H9 (cell line): ENCODE measurements around the gene ATRIP. TPM values are rescaled to one million over a fixed set of nuclear protein-coding genes. Genes with fewer than 3 reads are reported as not detected.

ENCODE experiments used
- DNase-seq: peaks from one replicate; pipeline ENCODE4 v3.0.0-alpha.2; 2017
- H2AFZ ChIP-seq: one replicate; pipeline ENCODE4 v1.6.1; 2013; ENCODE audit warnings: mild to moderate bottlenecking, low read length, control low read depth, moderate library complexity
- H2AK5ac ChIP-seq: 2 replicates; pipeline ENCODE4 v1.6.1; 2013; ENCODE audit warnings: low read length, control low read depth, mixed read lengths; ENCODE audit not compliant: insufficient read length
- H2BK120ac ChIP-seq: one replicate; pipeline ENCODE4 v1.6.1; 2013; ENCODE audit warnings: low read depth, mild to moderate bottlenecking, low read length, control low read depth, inconsistent platforms; ENCODE audit not compliant: poor library complexity, severe bottlenecking
- H2BK12ac ChIP-seq: 2 replicates; pipeline ENCODE4 v1.6.1; 2013; ENCODE audit warnings: low read length, control low read depth, mixed read lengths, low read depth; ENCODE audit not compliant: insufficient read length
- H2BK15ac ChIP-seq: 2 replicates; pipeline ENCODE4 v1.6.1; 2013; ENCODE audit warnings: low read depth, low read length, control low read depth
- H2BK20ac ChIP-seq: one replicate; pipeline ENCODE4 v1.6.1; 2013; ENCODE audit warnings: low read depth, mild to moderate bottlenecking, low read length, control low read depth, inconsistent platforms; ENCODE audit not compliant: poor library complexity, severe bottlenecking
- H2BK5ac ChIP-seq: 2 replicates; pipeline ENCODE4 v1.6.1; 2013; ENCODE audit warnings: low read length, control low read depth, mixed read lengths; ENCODE audit not compliant: insufficient read length
- H3K14ac ChIP-seq: 2 replicates; pipeline ENCODE4 v1.6.1; 2013; ENCODE audit warnings: low read length, control low read depth; ENCODE audit not compliant: insufficient read depth
- H3K18ac ChIP-seq: 2 replicates; pipeline ENCODE4 v1.6.1; 2013; ENCODE audit warnings: low read depth, mild to moderate bottlenecking, mixed read lengths, low read length, control low read depth; ENCODE audit not compliant: insufficient read length
- H3K23ac ChIP-seq: 2 replicates; pipeline ENCODE4 v1.6.1; 2013; ENCODE audit warnings: low read length, control low read depth, mixed read lengths, low read depth; ENCODE audit not compliant: insufficient read length
- H3K23me2 ChIP-seq: 2 replicates; pipeline ENCODE4 v1.6.1; 2013; ENCODE audit warnings: low read depth, mild to moderate bottlenecking, mixed read lengths, low read length, control low read depth; ENCODE audit not compliant: insufficient read length, poor library complexity, severe bottlenecking
- H3K27ac ChIP-seq: 2 replicates; pipeline ENCODE4 v1.5.1; 2013; ENCODE audit warnings: low read length, control low read depth, mixed read lengths, low read depth; ENCODE audit not compliant: insufficient read length
- H3K27me3 ChIP-seq: 2 replicates; pipeline ENCODE4 v1.6.1; 2013; ENCODE audit warnings: low read length, control low read depth, inconsistent platforms; ENCODE audit not compliant: insufficient read depth
- H3K4ac ChIP-seq: 2 replicates; pipeline ENCODE4 v1.6.1; 2013; ENCODE audit warnings: low read depth, mild to moderate bottlenecking, control low read depth, inconsistent platforms, low read length, moderate library complexity
- H3K4me1 ChIP-seq: 2 replicates; pipeline ENCODE4 v1.6.1; 2013; ENCODE audit warnings: low read length, control low read depth, inconsistent platforms; ENCODE audit not compliant: insufficient read depth
- H3K4me2 ChIP-seq: 2 replicates; pipeline ENCODE4 v1.6.1; 2013; ENCODE audit warnings: low read length, control low read depth, mixed read lengths; ENCODE audit not compliant: insufficient read length, insufficient read depth
- H3K56ac ChIP-seq: 2 replicates; pipeline ENCODE4 v1.6.1; 2013; ENCODE audit warnings: low read depth, mild to moderate bottlenecking, mixed read lengths, low read length, control low read depth; ENCODE audit not compliant: insufficient read length
- H3K79me1 ChIP-seq: 2 replicates; pipeline ENCODE4 v1.6.1; 2013; ENCODE audit warnings: low read depth, mild to moderate bottlenecking, moderate library complexity, low read length, control low read depth, inconsistent platforms; ENCODE audit not compliant: insufficient read depth, poor library complexity, severe bottlenecking
- H3K79me2 ChIP-seq: 2 replicates; pipeline ENCODE4 v1.6.1; 2013; ENCODE audit warnings: low read length, control low read depth, inconsistent platforms; ENCODE audit not compliant: insufficient read depth
- H3K9ac ChIP-seq: 2 replicates; pipeline ENCODE4 v1.6.1; 2013; ENCODE audit warnings: low read length, control low read depth, mixed read lengths; ENCODE audit not compliant: insufficient read length; ENCODE audit errors: extremely low read depth
- H3K9me3 ChIP-seq: one replicate; pipeline ENCODE4 v1.6.1; 2013; ENCODE audit warnings: low read depth, low read length, inconsistent platforms; ENCODE audit not compliant: control insufficient read depth
- H3T11ph ChIP-seq: one replicate; pipeline ENCODE4 v1.6.1; 2013; ENCODE audit warnings: mild to moderate bottlenecking, low read length, control low read depth, inconsistent platforms
- H4K20me1 ChIP-seq: one replicate; pipeline ENCODE4 v1.6.1; 2013; ENCODE audit not compliant: control insufficient read depth, insufficient read length, insufficient read depth
- H4K5ac ChIP-seq: 2 replicates; pipeline ENCODE4 v1.6.1; 2013; ENCODE audit warnings: low read depth, mild to moderate bottlenecking, mixed read lengths, low read length, control low read depth; ENCODE audit not compliant: insufficient read length
- H4K8ac ChIP-seq: replicated peaks from 2 replicates; pipeline ENCODE4 v1.6.1; 2013; ENCODE audit warnings: low read length, control low read depth, mixed read lengths, low read depth; ENCODE audit not compliant: insufficient read length
- H4K91ac ChIP-seq: 2 replicates; pipeline ENCODE4 v1.6.1; 2013; ENCODE audit warnings: low read depth, mild to moderate bottlenecking, moderate library complexity, mixed read lengths, low read length, control low read depth; ENCODE audit not compliant: insufficient read length
- H3K27ac Mint-ChIP-seq, 3 experiments: 2 replicates in 2 of 3; 3 replicates in 1 of 3; pipeline ENCODE4 v1.8.0; 2020 to 2021; ENCODE audit warnings: mixed read lengths in 3 of 3, mild to moderate bottlenecking in 1 of 3, moderate library complexity in 1 of 3
- H3K27me3 Mint-ChIP-seq: 2 replicates; pipeline ENCODE4 v1.8.0; 2021; ENCODE audit warnings: low read depth, mild to moderate bottlenecking, moderate library complexity, mixed read lengths
- H3K36me3 Mint-ChIP-seq, 3 experiments: 2 replicates in 2 of 3; 3 replicates in 1 of 3; pipeline ENCODE4 v1.8.0; 2020 to 2021; ENCODE audit warnings: low read depth in 3 of 3, mixed read lengths in 3 of 3; ENCODE audit not compliant: insufficient read depth in 1 of 3
- H3K4me1 Mint-ChIP-seq, 2 experiments: 2 replicates each; pipeline ENCODE4 v1.8.0; 2020; ENCODE audit warnings: mixed read lengths in 2 of 2
- H3K4me3 Mint-ChIP-seq, 2 experiments: 2 replicates in 1 of 2; 3 replicates in 1 of 2; pipeline ENCODE4 v1.8.0; 2020 to 2021; ENCODE audit warnings: mild to moderate bottlenecking in 2 of 2, mixed read lengths in 2 of 2, moderate library complexity in 1 of 2
- H3K9me3 Mint-ChIP-seq, 2 experiments: 2 replicates in 1 of 2; 3 replicates in 1 of 2; pipeline ENCODE4 v1.8.0; 2020; ENCODE audit warnings: mild to moderate bottlenecking in 2 of 2, mixed read lengths in 2 of 2, moderate library complexity in 1 of 2
- CTCF ChIP-seq: fragments of 200-600 bp; sonication (generic); conservative IDR thresholded peaks from 3 replicates; pipeline ENCODE4 v1.8.0; 2021; ENCODE audit warnings: antibody characterized with exemption, mild to moderate bottlenecking
- WGBS: extraction: QIAGEN DNeasy Blood & Tissue Kit; methylation state at CpG from one replicate; pipeline ENCODE4 v1.1.7; 2013; ENCODE audit warnings: missing lambda C conversion rate, low lambda C conversion rate, mixed read lengths; ENCODE audit not compliant: insufficient read length; ENCODE audit errors: extremely low coverage; 5-methylcytosine and 5-hydroxymethylcytosine counted together
- total RNA-seq: library from RNA; stranded (reverse); gene quantifications from 2 replicates; pipeline ENCODE4 v1.2.1, GENCODE V29; 2021

ATRIP gene
- total RNA-seq, 1 experiment from 2014 or later = 16.3 TPM

- H2BK12ac ChIP-seq = no peak overlapping the region
- H2BK120ac ChIP-seq = no peak overlapping the region
- DNase-seq = no peak
- H3T11ph ChIP-seq = no peak overlapping the region
- no peak overlapping the region for H3K18ac ChIP-seq
- H2BK15ac ChIP-seq = no peak overlapping the region
- H3K79me2 ChIP-seq = peaks cover 1% of the 10 kb centered on the region; the same call in 1 of the 2 replicates
- H2BK5ac ChIP-seq = no peak overlapping the region
- no peak overlapping the region for H3K4ac ChIP-seq
- H3K27me3 ChIP-seq = no peaks in the 10 kb centered on the region
- Mint-ChIP-seq H3K4me1 (peaks cover 30 to 31% of the 10 kb centered on the region in 2 experiments), H3K27ac (peak overlapping the region in 1 of 3 experiments; percentile 82; a peak in 2 of 7 replicates), H3K9me3 (peaks cover 10% of the 10 kb centered on the region in 2 experiments; a peak in 4 of 5 replicates), H3K4me3 (no peak overlapping the region; a peak in 1 of 5 replicates), H3K36me3 (peaks cover 18 to 28% (median 28%) of the 10 kb centered on the region in 3 experiments), H3K27me3 (peaks cover 8% of the 10 kb centered on the region)
- no peak overlapping the region for H3K4me2 ChIP-seq
- no peak overlapping the region for H2AK5ac ChIP-seq
- WGBS = no CpG with 5 or more reads among the region's 5 CpGs
- H3K27ac ChIP-seq = no peak overlapping the region
- no peak overlapping the region for H3K56ac ChIP-seq
- no peak overlapping the region for H4K91ac ChIP-seq
- no peak overlapping the region for H2BK20ac ChIP-seq
- no peak overlapping the region for H3K14ac ChIP-seq
- H4K5ac ChIP-seq = no peak overlapping the region
- no peak overlapping the region for H2AFZ ChIP-seq
- H3K23me2 ChIP-seq = peaks cover 11% of the 10 kb centered on the region
- H3K9me3 ChIP-seq = no peaks in the 10 kb centered on the region
- no peaks in the 10 kb centered on the region for H3K79me1 ChIP-seq
- H3K23ac ChIP-seq = no peak overlapping the region
- no peak overlapping the region for H3K9ac ChIP-seq
- H4K8ac ChIP-seq = no peak overlapping the region
- TF ChIP-seq CTCF = no peak
- H3K4me1 ChIP-seq = peaks cover 4% of the 10 kb centered on the region; the same call in 1 of the 2 replicates
- no peaks in the 10 kb centered on the region for H4K20me1 ChIP-seq
Observed at GRCh38 chr3:48502121-48502520, 55.6 kb downstream of the ATRIP start.
